Measurements from ENCODE around the gene SLC25A12.

The SLC25A12 gene

DNA sequence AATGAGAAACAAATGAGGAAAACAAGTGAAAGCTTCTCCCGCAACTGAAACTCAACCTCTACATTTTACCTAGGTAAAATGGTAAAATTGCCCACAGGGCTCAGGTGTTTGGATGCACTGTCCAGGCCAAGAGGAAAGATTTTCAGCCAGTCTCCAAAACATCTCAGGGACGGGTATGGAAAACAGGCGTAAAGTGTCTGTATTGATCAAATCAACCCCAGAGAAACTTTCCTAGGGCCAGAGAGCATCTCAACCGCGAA, 27.9 kb upstream of the SLC25A12 start:
- Histone ChIP-seq H3K4me2 (ENCODE audit: low read length, poor library complexity, severe bottlenecking) (peak overlapping the region; percentile 88), H3K36me3 (ENCODE audit: control insufficient read depth in 1 of 2, insufficient read depth in 2 of 2, low read depth in 1 of 2, low read length in 2 of 2) (peaks cover 0 to 10% of the 10 kb centered on the region in 2 experiments), H2AK5ac (ENCODE audit: low read length, severe bottlenecking) (no peak overlapping the region), H2AFZ (ENCODE audit: low read depth, low read length) (peak overlapping the region; percentile 58), H3K4me1 (ENCODE audit: control insufficient read depth, insufficient read depth, low read depth, low read length) (peaks cover 8% of the 10 kb centered on the region), H3K9me3 (ENCODE audit: control insufficient read depth, low read length) (no peaks in the 10 kb centered on the region), H4K91ac (ENCODE audit: low read length) (no peak overlapping the region), H3K4me3 (ENCODE audit: insufficient read depth in 1 of 2, low read depth in 1 of 2, low read length in 2 of 2) (peak overlapping the region in 1 of 2 experiments; percentile 97), H3K9ac (ENCODE audit: low read length) (peak overlapping the region; percentile 97), H2BK12ac (ENCODE audit: low read length in 2 of 2) (no peak overlapping the region), H3K4ac (ENCODE audit: low read depth in 1 of 2, low read length in 2 of 2) (peak overlapping the region in 1 of 2 experiments; percentile 61), H2BK120ac (ENCODE audit: low read depth, low read length) (no peak overlapping the region), H3K79me1 (replicated peaks; ENCODE audit: low read length, poor library complexity, severe bottlenecking) (peaks cover 5% of the 10 kb centered on the region), H3K14ac (ENCODE audit: low read length in 2 of 2) (no peak overlapping the region), H3K23ac (ENCODE audit: low read length in 2 of 2) (no peak overlapping the region), H3K18ac (ENCODE audit: low read depth in 1 of 2, low read length in 2 of 2) (peak overlapping the region in 1 of 2 experiments; percentile 19), H3K27ac (ENCODE audit: low read length, poor library complexity, severe bottlenecking) (peak overlapping the region; percentile 68), H2BK15ac (ENCODE audit: low read depth, poor library complexity, severe bottlenecking) (no peak overlapping the region), H3K27me3 (ENCODE audit: control insufficient read depth in 1 of 2, insufficient read depth in 1 of 2, low read length in 2 of 2) (no peaks in the 10 kb centered on the region), H4K8ac (ENCODE audit: low read length) (peak overlapping the region; percentile 87), H2BK5ac (ENCODE audit: low read depth, low read length, poor library complexity, severe bottlenecking) (no peak overlapping the region)
- no peak for DNase-seq
- WGBS: 17% methylated on average over 5 of the region's 5 CpGs

DNA sequence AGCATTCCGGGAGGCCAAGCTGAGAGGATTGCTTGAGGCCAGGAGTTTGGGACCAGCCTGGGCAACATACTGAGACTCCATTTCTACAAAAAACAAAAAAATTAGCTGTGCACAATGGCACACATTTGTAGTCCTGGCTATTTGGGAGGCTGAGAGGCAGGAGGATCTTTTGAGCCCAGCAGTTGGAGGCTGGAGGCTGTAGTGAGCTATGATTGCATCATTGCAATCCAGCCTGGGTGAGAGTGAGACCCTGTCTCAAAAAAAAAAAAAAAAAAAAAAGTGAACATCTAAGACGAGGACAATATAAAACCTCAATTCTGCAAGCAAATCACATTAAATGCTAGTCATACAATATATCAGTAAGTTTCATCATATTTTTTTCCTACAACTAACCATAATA, 25.4 kb upstream of the SLC25A12 start:
- 100% methylated on average over 1 of the region's 2 CpGs for WGBS
- Histone ChIP-seq H3K27me3 (ENCODE audit: control insufficient read depth in 1 of 2, insufficient read depth in 1 of 2, low read length in 2 of 2) (no peaks in the 10 kb centered on the region), H3K27ac (ENCODE audit: low read length, poor library complexity, severe bottlenecking) (no peak overlapping the region), H3K14ac (ENCODE audit: low read length in 2 of 2) (no peak overlapping the region), H4K8ac (ENCODE audit: low read length) (no peak overlapping the region), H3K4ac (ENCODE audit: low read depth in 1 of 2, low read length in 2 of 2) (no peak overlapping the region), H3K4me1 (ENCODE audit: control insufficient read depth, insufficient read depth, low read depth, low read length) (peaks cover 8% of the 10 kb centered on the region), H3K9ac (ENCODE audit: low read length) (no peak overlapping the region), H4K91ac (ENCODE audit: low read length) (no peak overlapping the region), H3K4me2 (ENCODE audit: low read length, poor library complexity, severe bottlenecking) (no peak overlapping the region), H2BK120ac (ENCODE audit: low read depth, low read length) (no peak overlapping the region), H3K18ac (ENCODE audit: low read depth in 1 of 2, low read length in 2 of 2) (no peak overlapping the region), H2BK5ac (ENCODE audit: low read depth, low read length, poor library complexity, severe bottlenecking) (no peak overlapping the region), H2BK15ac (ENCODE audit: low read depth, poor library complexity, severe bottlenecking) (no peak overlapping the region), H3K79me1 (replicated peaks; ENCODE audit: low read length, poor library complexity, severe bottlenecking) (peaks cover 1% of the 10 kb centered on the region), H3K36me3 (ENCODE audit: control insufficient read depth in 1 of 2, insufficient read depth in 2 of 2, low read depth in 1 of 2, low read length in 2 of 2) (no peaks in the 10 kb centered on the region), H3K9me3 (ENCODE audit: control insufficient read depth, low read length) (no peaks in the 10 kb centered on the region), H3K4me3 (ENCODE audit: insufficient read depth in 1 of 2, low read depth in 1 of 2, low read length in 2 of 2) (no peak overlapping the region), H2AK5ac (ENCODE audit: low read length, severe bottlenecking) (no peak overlapping the region), H3K23ac (ENCODE audit: low read length in 2 of 2) (no peak overlapping the region), H2BK12ac (ENCODE audit: low read length in 2 of 2) (no peak overlapping the region), H2AFZ (ENCODE audit: low read depth, low read length) (no peak overlapping the region)
- DNase-seq: no peak

DNA sequence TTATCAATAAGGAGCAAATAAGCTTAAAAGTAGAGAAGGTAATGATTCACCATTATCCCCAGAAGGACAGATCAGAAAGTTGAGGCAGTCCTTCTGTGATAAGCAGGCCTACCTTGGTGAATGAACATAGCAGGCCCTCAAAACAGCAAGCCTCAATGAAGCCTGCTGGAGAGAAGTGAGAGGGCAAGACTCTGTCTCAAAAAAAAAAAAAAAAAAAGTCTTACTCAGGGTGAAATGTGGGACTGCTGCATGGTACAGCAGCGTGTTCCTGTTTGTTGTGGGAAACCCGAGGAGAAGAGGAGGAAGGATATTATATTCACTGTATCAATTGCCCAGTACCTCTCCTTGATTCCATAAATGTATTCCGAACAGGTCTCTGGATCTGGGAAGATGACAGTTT, 19.5 kb upstream of the SLC25A12 start:
- H3K27ac ChIP-seq (ENCODE audit: low read length, poor library complexity, severe bottlenecking): no peak overlapping the region
- no peak overlapping the region for H3K9ac ChIP-seq (ENCODE audit: low read length)
- H2AK5ac ChIP-seq (ENCODE audit: low read length, severe bottlenecking): no peak overlapping the region
- H3K14ac ChIP-seq (ENCODE audit: low read length in 2 of 2): no peak overlapping the region
- H3K27me3 ChIP-seq (ENCODE audit: control insufficient read depth in 1 of 2, insufficient read depth in 1 of 2, low read length in 2 of 2): no peaks in the 10 kb centered on the region
- H4K91ac ChIP-seq (ENCODE audit: low read length): no peak overlapping the region
- no peaks in the 10 kb centered on the region for H3K79me1 ChIP-seq (replicated peaks; ENCODE audit: low read length, poor library complexity, severe bottlenecking)
- no peak overlapping the region for H3K4me3 ChIP-seq (ENCODE audit: insufficient read depth in 1 of 2, low read depth in 1 of 2, low read length in 2 of 2)
- no peak overlapping the region for H3K18ac ChIP-seq (ENCODE audit: low read depth in 1 of 2, low read length in 2 of 2)
- no peak overlapping the region for H3K4me2 ChIP-seq (ENCODE audit: low read length, poor library complexity, severe bottlenecking)
- H3K4ac ChIP-seq (ENCODE audit: low read depth in 1 of 2, low read length in 2 of 2): no peak overlapping the region
- no peaks in the 10 kb centered on the region for H3K9me3 ChIP-seq (ENCODE audit: control insufficient read depth, low read length)
- no CpG with 5 or more reads among the region's 3 CpGs for WGBS
- H2BK15ac ChIP-seq (ENCODE audit: low read depth, poor library complexity, severe bottlenecking): no peak overlapping the region
- no peaks in the 10 kb centered on the region for H3K36me3 ChIP-seq (ENCODE audit: control insufficient read depth in 1 of 2, insufficient read depth in 2 of 2, low read depth in 1 of 2, low read length in 2 of 2)
- no peaks in the 10 kb centered on the region for H3K4me1 ChIP-seq (ENCODE audit: control insufficient read depth, insufficient read depth, low read depth, low read length)
- no peak overlapping the region for H4K8ac ChIP-seq (ENCODE audit: low read length)
- H2BK120ac ChIP-seq (ENCODE audit: low read depth, low read length): no peak overlapping the region
- H3K23ac ChIP-seq (ENCODE audit: low read length in 2 of 2): no peak overlapping the region
- H2BK5ac ChIP-seq (ENCODE audit: low read depth, low read length, poor library complexity, severe bottlenecking): no peak overlapping the region
- H2BK12ac ChIP-seq (ENCODE audit: low read length in 2 of 2): no peak overlapping the region
- no peak overlapping the region for H2AFZ ChIP-seq (ENCODE audit: low read depth, low read length)
- DNase-seq: no peak

DNA sequence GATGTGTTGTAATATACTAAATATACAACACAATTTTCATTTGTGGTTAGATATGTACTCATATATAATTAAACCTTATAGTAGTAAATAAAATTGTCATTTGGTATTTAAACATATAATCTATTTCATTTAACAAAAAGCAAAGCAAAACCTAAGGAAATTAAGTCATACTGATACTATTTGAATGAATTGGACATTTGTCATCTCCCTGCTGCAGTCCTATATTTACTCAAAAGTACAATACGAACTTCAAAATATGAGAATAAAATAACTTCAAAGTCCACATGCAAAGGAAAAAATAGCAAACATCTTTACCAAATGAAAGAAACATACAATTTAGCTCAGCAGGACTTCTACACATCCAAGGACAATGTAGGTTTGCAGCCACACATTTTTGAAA, 16.4 kb upstream of the SLC25A12 start:
- no peak overlapping the region for H2BK12ac ChIP-seq (ENCODE audit: low read length in 2 of 2)
- H3K4me1 ChIP-seq (ENCODE audit: control insufficient read depth, insufficient read depth, low read depth, low read length): no peaks in the 10 kb centered on the region
- H3K27ac ChIP-seq (ENCODE audit: low read length, poor library complexity, severe bottlenecking): no peak overlapping the region
- no peaks in the 10 kb centered on the region for H3K36me3 ChIP-seq (ENCODE audit: control insufficient read depth in 1 of 2, insufficient read depth in 2 of 2, low read depth in 1 of 2, low read length in 2 of 2)
- H4K8ac ChIP-seq (ENCODE audit: low read length): no peak overlapping the region
- H2AFZ ChIP-seq (ENCODE audit: low read depth, low read length): no peak overlapping the region
- no peak overlapping the region for H3K4me2 ChIP-seq (ENCODE audit: low read length, poor library complexity, severe bottlenecking)
- H2BK120ac ChIP-seq (ENCODE audit: low read depth, low read length): no peak overlapping the region
- no peaks in the 10 kb centered on the region for H3K79me1 ChIP-seq (replicated peaks; ENCODE audit: low read length, poor library complexity, severe bottlenecking)
- H3K4me3 ChIP-seq (ENCODE audit: insufficient read depth in 1 of 2, low read depth in 1 of 2, low read length in 2 of 2): no peak overlapping the region
- H3K18ac ChIP-seq (ENCODE audit: low read depth in 1 of 2, low read length in 2 of 2): no peak overlapping the region
- H2BK15ac ChIP-seq (ENCODE audit: low read depth, poor library complexity, severe bottlenecking): no peak overlapping the region
- H3K27me3 ChIP-seq (ENCODE audit: control insufficient read depth in 1 of 2, insufficient read depth in 1 of 2, low read length in 2 of 2): no peaks in the 10 kb centered on the region
- no peaks in the 10 kb centered on the region for H3K9me3 ChIP-seq (ENCODE audit: control insufficient read depth, low read length)
- no peak overlapping the region for H3K23ac ChIP-seq (ENCODE audit: low read length in 2 of 2)
- 100% methylated on average over 1 of the region's 1 CpG for WGBS
- no peak overlapping the region for H2BK5ac ChIP-seq (ENCODE audit: low read depth, low read length, poor library complexity, severe bottlenecking)
- no peak overlapping the region for H3K4ac ChIP-seq (ENCODE audit: low read depth in 1 of 2, low read length in 2 of 2)
- no peak for DNase-seq
- H3K14ac ChIP-seq (ENCODE audit: low read length in 2 of 2): no peak overlapping the region
- no peak overlapping the region for H2AK5ac ChIP-seq (ENCODE audit: low read length, severe bottlenecking)
- no peak overlapping the region for H3K9ac ChIP-seq (ENCODE audit: low read length)
- H4K91ac ChIP-seq (ENCODE audit: low read length): no peak overlapping the region

Data from mesenchymal stem cell (in vitro differentiated cells and primary cell).